H1 (cell line): ENCODE results near the gene ANXA5. TPM values are rescaled to one million over a fixed set of nuclear protein-coding genes. Genes with fewer than 3 reads are reported as not detected.

ENCODE experiments used
- CTBP2 ChIP-seq: IDR thresholded peaks from 2 replicates; pipeline ENCODE4 v1.7.0; 2011; ENCODE audit warnings: borderline replicate concordance, mild to moderate bottlenecking, moderate library complexity, mixed read lengths, low read length; ENCODE audit not compliant: insufficient read depth, insufficient read length
- E2F6 ChIP-seq: IDR thresholded peaks from 2 replicates; pipeline ENCODE4 v1.6.1; 2012; ENCODE audit warnings: inconsistent platforms
- GABPA ChIP-seq: IDR thresholded peaks from 2 replicates; pipeline ENCODE4 v1.6.1; 2011; ENCODE audit warnings: mild to moderate bottlenecking, low read length, moderate library complexity, borderline replicate concordance; ENCODE audit not compliant: insufficient read depth
- JUND ChIP-seq: IDR thresholded peaks from 2 replicates; pipeline ENCODE4 v1.6.1; 2011; ENCODE audit warnings: mild to moderate bottlenecking, improper control_type of control experiment, low read length
- POU5F1 ChIP-seq: IDR thresholded peaks from 2 replicates; pipeline ENCODE4 v1.6.1; 2011; ENCODE audit warnings: low read depth, mild to moderate bottlenecking, low read length, moderate library complexity
- polyA plus RNA-seq, 7 experiments: library from polyadenylated mRNA; depleted of rRNA in 3 of 7; stranded (reverse) in 5 of 7; unstranded in 2 of 7; fragments of >200 nt in 5 of 7; fragments of 200-250 nt in 2 of 7; gene quantifications; 1 replicate in 5 of 7; 2 replicates in 1 of 7; 4 replicates in 1 of 7; pipeline versions ENCODE4 v1.2.1 to v1.2.3, GENCODE V29; 2011 to 2013; ENCODE audit warnings: missing spikeins in 2 of 7, mixed read lengths in 2 of 7
- total RNA-seq: library from RNA; stranded (reverse); fragmentation: NEBNext Ultra II Directional; extraction: Animal tissue kit (Norgen Biotek cat#: 25700); gene quantifications from 2 replicates; pipeline ENCODE4 v1.2.1, GENCODE V29; 2021
- TF ChIP-seq, protein P1 (sequence below), 3 experiments: IDR thresholded peaks; 1 replicate in 2 of 3; 2 replicates in 1 of 3; pipeline versions ENCODE4 v1.5.1 to v1.6.1; 2011; ENCODE audit warnings: low read length in 3 of 3, mild to moderate bottlenecking in 3 of 3, inconsistent platforms in 2 of 3, low read depth in 1 of 3, moderate library complexity in 1 of 3; ENCODE audit not compliant: insufficient read depth in 1 of 3; ENCODE audit errors: control extremely low read depth in 1 of 3

Gene ANXA5
- total and polyA plus RNA-seq, 2 of the 8 experiments (the other 6 are each of a cell fraction or from before 2014, with no cell fraction given) = 213 to 221 TPM

DNA sequence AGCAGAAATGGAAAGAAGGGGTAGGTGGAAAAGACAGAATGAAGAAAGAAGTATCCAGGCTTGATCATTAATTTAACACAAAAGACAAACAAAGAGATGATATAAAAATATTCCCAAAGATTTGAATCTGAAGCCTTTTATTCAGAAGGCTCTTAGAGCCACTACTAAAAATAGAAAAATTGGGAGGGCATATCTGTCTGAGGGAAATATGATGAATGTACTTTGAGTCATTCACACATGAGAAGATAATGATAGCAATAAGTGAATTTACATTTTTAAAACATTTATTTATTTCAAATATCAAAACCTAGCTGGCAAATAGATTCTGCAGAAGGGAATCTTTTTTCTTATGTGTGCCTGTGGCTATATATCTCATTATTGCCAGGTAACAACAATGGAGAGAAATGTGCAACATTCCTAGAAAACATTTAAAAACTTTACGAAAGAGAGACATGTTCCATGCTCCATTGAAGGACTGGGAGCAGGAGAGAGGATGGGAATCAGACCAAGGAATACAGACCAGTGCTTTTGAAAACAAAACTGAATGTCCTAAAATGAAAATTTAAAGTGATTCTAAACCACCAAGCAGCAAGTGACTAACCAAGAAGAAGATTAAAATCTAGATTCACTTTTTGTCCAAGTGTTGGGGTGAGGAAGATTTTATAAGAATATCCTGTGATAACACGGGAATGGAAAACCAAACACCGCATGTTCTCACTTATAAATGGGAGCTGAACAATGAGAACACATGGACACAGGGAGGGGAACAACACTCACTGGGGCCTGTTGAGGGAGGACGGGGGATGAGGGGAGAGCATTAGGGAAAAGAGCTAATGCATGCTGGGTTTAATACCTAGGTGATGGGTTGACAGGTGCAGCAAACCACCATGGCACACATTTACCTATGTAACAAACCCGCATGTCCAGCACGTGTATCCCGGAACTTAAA is 41.2 kb downstream of the ANXA5 start (continued):
- TF ChIP-seq, protein P1, sequence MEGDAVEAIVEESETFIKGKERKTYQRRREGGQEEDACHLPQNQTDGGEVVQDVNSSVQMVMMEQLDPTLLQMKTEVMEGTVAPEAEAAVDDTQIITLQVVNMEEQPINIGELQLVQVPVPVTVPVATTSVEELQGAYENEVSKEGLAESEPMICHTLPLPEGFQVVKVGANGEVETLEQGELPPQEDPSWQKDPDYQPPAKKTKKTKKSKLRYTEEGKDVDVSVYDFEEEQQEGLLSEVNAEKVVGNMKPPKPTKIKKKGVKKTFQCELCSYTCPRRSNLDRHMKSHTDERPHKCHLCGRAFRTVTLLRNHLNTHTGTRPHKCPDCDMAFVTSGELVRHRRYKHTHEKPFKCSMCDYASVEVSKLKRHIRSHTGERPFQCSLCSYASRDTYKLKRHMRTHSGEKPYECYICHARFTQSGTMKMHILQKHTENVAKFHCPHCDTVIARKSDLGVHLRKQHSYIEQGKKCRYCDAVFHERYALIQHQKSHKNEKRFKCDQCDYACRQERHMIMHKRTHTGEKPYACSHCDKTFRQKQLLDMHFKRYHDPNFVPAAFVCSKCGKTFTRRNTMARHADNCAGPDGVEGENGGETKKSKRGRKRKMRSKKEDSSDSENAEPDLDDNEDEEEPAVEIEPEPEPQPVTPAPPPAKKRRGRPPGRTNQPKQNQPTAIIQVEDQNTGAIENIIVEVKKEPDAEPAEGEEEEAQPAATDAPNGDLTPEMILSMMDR (IDR thresholded peaks at IDR 0.05; ENCODE audit: control extremely low read depth in 1 of 3, insufficient read depth in 1 of 3, low read depth in 1 of 3, low read length in 3 of 3) = no peak
- no peak for TF ChIP-seq JUND
- TF ChIP-seq E2F6 = no peak
- no peak for TF ChIP-seq POU5F1
- TF ChIP-seq CTBP2 = no peak
- TF ChIP-seq GABPA = no peak
